DMS53 treated with DMSO at 0.1 percent for 48 hours (cell line): ENCODE results near the gene SELPLG.
"Not testable (repeated sequence)": the region's sequence is repeated elsewhere in the genome, so short reads cannot be mapped to it uniquely, and the experiment has no call there.

ENCODE experiments used
- DNase-seq: peaks from one replicate; lab custom pipeline; 2025; ENCODE audit not compliant: unreplicated experiment; lab: John Stamatoyannopoulos, UW

Gene SELPLG

DNA sequence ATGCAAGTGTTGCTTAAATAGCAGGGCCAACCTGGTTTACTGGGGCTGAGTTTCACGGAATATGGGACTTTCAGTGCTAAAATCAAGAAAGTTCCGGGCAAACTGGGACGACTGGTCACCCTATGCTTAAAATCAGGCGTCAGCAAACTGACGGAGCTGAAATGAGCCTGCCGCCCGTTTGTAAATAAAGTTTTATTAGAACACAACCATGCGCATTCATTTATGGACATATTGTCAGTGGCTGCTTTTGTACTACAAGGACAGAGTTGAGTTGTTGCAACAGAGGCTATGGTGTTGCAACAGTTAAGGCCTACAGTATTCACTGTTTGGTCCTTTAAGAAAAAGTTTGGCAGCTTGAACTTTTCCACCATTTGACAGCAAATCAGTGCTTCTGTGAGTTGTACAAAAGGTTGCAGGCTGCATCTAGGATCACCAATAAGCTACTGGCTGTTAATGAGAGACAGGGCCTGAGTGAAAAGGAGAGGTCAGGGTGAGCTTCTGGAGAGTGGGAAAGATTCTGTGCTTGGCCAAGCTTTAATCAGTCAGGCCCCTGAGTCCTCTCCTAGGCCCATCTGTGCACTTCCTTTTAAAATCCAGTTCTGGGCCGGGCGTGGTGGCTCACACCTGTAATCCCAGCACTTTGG is 13.3 kb downstream of the SELPLG start:
- no peak for DNase-seq

DNA sequence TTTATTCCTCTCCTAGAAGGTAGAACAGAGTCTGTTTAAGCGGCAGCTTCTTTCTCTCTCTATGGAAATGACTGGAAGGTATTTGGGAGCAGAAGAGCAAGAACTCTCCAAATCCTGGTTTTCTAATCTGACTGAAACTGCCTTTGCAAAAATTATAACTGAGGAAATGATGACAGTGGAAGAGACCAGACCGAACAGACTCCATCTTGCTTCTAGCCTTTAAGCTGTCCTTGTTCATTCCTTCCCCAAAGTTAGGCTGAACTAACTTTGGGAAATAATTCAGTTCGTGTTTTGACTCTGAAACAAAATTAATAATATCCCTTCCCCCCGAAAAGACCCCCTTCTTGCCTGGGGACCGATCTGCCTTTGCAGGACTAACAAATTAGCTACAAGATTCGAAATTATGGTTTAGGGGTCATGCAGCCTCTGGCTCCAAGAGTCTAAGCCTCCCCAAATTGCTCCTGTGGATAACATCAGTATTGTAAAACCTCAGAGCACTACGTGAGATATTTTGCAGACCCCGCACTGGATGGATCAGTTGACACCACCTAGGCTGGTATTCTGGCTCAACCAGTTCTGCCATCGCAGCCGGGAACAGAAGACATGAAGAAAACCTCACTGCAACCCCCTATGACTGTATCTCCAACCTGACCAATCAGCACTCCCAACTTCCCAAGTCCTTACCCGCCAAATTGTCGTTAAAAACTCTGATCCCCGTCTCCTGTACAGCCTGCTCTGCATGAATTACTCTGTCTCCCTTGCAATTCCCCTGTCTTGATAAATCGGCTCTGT is 14.1 kb downstream of the SELPLG start:
- DNase-seq = no peak

DNA sequence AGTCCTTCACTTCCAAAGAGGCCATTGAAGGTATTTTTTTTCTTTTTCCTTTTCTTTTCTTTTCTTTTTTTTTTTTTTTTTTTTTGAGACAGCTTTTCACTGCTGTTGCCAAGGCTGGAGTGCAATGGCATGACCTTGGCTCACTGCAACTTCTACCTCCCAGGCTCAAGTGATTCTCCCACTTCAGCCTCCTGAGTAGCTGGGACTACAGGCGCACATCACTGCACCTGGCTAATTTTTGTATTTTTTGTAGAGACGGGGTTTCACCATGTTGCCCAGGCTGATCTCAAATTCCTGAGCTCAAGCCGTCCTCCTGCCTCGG is 14.8 kb downstream of the SELPLG start:
- DNase-seq = not testable (repeated sequence)

DNA sequence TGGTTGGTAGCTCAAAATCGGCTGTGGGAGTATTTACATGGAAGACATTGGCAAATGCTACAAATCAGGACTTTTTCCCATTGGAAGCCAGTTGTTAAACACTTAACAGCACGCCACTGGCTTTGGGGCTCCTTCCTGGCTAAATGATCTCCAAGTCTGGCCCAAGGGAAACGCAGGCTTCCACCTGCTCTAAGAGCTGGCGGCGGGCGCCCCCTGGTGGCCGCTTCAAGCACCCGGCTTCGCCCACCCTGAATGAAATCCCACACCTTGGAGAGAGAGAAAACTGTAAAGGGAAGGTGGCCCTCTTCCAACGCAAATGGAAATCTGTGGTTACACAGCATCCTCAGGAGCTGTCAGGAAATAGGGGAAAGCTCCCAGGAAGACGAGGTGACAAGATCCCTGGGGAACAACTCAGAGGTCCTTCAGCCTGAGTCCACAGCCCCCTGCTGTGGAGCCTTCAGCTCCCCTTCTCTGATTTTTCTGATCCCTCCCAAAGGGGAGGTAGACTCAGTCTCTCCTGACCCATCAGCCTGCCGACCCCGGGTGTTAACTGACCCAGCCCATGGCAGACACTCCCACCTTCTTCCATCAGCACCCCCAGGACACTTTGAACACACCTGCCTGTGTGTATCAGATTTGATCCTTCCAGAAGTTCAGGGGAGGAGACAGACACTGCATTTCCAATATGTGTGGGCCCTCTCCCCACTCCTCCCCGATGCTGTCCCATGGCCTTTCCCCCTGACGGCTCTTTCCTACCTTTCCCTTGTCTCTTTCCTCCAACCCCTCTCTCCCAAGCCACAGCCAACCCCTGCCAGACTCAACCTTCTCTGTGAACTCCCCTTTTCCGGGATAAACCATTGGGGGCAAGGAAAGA is 15.4 kb downstream of the SELPLG start:
- peak; percentile 83 for DNase-seq

DNA sequence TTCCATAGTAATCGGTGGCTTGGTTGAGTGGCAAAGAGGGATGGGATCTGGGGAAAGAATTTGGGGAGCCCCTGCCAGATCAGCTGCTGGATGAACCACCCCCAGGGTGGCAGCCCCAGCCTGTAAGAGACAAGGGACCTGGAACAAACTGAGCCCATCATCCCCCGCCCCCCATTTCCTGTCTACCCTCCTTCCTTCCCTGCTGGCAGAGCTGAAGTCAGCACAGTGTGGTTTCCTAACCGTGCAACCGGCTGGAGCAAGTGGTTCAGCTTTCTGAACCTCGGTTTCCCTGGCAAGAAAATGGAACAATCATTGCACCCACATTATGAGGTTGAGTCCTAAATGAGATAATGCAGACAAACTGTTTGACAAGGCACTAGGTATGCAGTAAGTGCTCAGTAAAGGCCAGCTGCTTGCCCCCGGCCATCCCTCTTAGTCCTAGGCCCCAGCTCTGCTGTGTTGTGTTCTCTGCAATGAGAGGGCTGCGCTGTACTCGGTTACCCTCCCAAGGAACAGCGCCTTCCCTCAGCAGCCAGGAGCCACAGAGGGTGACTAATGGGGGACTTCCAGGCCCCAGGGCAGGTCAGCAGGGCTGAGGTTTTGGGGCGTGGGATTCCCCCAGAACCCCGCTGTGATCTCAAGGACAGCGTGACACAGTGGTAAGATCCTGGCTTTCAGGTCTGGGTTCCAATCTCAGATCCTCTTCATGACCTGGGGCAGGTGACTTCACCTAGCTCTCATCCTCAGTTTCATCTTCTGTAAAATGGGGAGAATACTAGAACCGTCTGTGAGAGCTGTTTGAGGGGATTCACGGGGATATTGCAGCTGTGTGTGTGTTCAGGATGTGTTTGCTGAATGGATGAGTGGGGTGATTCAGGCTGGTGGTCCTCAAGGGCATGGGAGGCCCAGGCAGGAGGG is 16.5 kb downstream of the SELPLG start:
- DNase-seq = no peak

DNA sequence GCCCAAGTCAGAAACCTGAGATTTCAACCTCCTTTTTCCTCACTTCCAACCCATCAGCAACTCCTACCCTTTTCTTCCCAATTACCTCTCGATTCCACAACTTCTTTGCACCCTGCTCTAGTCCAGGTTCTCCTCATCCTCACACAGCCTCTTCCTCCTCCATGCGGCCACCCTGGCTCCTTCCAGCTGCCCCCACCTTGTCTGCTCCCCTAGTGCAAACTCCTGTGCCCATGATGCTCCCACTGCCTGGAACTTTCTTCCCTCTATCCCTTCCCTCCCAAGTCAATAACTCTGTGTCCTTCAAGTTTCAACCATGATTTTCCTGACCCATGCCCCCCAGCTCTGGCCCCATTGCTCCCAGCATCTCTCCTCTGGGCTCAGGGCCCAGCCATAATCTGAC is 17.3 kb downstream of the SELPLG start:
- no peak for DNase-seq

DNA sequence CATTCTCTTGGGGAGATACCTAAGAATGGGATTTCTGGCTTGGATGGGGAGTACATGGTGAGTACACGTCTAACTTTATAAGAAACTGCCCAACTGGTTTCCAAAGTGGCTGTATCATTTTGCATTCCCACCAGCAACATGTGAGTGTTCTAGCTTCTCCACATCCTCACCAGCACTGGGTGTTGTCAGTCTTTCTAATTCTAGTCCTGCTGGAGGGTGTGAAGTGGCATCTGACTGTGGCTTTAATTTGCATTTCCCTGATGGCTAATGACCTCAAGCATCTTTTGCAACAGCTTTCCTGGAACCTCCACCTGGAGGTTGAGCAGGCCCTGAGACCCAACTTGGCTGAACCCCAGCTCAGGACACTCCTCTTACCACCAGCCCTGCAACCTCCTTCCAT is 17.8 kb downstream of the SELPLG start:
- no peak for DNase-seq

DNA sequence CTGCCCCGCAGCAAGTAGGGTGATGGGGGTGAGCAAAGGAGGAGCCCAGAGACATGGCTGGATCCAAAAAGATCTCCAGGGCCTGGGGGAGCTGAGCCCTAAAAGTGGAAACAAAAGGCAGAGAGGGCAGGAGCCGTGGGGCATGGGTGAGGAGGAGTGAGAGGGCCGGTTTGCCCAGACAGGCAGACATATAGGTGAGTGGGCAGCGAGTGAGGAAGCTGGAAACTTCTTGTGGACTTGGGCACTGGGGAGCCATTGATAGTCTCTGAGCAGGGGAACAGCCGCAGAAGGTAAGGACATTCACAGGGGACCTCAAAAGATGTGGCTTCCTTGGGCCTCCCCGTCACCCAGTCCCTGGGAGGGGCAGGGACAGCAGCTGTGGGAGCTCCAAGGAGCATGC is 19.1 kb downstream of the SELPLG start:
- DNase-seq = no peak

DNA sequence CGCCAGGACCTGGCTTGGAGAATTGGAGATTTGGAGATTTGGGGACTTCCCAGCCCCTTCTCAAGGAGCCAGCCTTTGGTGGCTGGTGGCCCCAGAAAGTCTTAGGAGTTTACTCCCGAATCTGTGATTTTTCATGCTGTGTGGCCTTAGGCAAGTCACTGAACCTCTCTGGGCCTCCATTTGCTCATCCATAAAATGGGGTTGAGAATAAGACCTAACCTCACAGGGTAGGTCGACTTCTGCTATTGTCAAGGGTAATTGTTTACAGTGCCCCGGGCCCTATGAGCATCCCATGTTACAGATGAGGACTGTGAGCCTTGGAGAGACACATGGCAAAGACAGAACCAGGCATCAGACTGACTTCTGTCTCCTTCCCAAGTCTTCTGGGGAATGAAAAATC is 19.7 kb downstream of the SELPLG start:
- no peak for DNase-seq

DNA sequence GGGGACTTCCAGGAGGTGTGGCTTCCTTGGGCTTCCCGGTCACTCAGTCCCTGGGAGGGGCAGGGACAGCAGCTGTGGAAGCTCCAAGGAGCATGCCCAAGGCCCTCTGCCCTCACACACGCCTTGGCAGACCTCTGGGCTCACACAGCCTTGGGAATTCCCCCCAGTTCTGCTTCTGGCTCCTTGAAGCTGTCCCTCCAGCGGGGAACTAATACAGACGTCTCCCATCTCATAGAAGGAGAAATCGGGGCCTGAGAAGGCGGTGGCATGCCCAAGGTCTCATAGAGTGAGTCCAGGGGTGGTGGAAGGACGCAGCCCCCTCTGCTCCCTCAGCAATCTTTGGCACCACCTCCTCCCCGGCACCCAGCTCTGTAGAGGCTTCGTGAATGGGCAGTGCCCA is 20.1 kb downstream of the SELPLG start:
- DNase-seq = no peak

DNA sequence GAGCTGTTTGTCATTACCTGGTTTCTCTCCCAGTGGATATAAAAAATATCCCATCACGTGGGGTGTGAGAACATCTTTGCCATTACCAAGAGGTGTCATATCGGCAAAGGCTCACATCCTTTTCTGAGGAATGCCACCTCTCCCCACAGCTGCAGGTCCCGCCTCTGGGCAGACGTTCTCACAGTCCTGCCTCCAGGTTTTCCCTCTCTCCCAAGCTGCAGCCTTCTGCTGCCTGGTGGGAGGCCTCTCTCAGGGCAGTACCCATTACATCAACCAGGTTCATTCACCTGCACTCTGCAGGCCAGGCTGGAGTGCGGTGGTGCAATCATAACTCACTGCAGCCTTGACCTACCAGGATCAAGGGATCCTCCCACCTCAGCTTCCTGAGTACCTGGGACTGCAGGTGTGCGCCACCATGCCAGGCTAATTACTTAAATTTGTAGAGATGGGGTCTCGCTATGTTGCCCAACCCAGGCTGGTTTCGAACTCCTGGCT is 20.9 kb downstream of the SELPLG start:
- DNase-seq = no peak

DNA sequence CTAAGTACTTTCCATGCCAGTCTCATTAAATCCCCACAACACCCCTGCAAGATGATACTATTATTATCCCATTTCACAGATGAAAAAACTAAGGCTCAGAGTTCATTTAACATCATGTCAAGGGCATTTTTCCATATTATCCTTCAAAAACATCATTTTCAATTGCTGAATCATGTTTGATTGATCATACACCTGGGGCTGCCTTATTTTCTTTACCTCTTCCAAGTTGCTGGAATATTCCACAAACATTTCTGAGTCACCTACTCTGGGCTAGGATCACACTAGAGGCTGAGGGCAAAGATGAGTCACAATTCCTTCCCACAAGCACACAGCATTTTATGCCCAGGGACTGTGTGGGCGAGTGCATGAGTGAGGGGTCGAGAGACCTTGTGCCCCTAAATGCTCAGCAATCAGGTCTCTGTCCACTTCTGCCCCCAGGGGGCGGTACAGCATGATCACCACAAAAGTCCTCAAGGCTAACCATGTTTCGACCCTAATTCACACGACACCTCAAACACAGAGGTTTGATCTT is 21.7 kb downstream of the SELPLG start:
- no peak for DNase-seq

DNA sequence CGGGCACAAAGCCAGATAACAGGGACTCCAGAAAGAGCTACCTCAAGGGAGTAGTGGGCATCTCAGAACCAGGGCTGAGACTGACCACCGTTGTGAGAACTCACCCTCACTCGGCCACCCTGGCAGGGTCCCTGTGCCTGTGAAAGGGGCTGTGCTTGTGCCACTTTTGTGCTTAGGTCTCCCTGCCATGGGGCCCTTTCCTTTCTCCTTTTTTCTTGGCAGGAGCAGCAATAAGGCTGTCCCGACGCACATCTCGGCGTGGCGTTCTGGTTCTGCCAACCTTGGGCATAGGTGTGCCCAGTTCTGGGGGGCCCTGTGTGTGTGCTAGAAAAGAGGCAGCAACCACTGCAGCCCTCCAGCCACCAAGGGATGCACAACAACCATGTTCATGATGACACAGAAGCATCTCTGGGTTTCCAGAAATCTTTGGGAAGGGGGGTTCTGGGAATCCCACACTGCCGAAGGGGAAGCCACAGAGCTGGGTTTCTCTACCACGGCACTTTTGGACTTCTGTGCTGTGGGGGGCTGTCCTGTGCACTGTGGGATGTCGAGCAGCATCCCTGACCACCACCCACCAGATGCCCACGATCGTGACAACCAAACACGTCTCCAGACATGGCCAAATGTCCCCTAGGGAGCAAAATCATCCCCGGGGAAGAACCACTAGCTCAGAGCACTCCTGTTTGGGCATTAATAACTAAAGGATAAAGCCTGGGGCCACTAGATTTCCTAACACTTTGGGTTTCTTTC is 22.7 kb downstream of the SELPLG start:
- no peak for DNase-seq

DNA sequence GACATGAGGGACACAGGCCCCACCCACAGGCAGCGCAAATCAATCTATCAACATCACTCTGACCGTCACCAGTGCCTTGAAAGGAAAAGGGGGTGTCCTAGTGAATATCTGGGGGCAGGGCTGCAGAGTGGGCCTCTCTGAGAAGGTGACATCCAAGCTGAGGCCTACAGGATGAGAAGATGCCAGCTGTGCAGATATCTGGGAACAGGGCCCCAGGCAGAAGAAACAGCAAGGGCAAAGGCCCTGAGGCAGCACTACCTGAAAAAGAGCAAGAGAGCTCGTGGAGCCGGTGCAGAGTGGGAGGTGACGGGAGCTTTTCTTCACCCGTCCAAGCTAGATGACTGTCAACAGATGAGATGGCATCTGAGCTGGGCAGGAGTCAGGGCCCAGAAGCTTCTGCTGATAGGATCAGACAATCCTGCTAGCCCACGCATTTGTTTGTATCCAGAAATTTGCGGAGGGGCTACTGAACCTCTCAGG is 23.3 kb downstream of the SELPLG start:
- DNase-seq = no peak

DNA sequence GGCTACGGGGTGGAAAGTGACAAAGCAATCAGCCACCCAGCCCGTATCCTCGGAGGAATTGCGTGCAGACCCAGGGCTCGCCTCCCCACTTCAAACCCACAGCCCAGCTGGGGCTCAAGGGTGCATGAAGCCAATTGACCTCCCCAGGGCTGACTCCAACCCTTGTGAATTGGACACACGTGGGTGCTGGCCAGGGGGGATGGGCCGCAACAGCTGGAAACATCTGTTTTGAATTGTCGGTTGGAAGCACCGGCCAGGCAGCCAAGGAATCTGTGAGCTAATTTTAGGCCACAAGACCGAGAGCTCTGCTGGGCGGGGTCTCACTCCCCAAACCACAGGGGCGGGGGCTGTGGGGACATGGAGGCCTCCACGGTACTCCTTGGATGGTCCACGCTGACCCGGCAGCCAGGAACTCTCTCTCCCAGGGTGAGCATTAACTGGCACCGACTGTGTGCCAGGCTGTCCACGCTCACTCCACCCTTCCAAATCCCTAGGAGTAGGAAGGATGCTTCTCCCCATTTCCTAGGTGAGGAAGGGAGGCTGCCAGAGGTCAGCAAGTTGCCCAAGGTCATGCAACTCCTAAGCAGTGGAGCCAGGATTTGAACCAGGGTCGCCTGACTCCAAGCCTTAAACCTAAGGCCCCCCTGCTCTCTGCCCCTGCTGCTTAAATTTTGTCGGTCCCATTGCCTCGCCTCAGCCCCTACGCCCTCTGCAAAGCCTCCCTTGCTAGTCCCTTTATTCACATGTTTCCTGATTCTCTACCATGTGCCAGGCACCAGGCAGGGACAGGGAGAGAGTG is 24.0 kb downstream of the SELPLG start:
- no peak for DNase-seq

DNA sequence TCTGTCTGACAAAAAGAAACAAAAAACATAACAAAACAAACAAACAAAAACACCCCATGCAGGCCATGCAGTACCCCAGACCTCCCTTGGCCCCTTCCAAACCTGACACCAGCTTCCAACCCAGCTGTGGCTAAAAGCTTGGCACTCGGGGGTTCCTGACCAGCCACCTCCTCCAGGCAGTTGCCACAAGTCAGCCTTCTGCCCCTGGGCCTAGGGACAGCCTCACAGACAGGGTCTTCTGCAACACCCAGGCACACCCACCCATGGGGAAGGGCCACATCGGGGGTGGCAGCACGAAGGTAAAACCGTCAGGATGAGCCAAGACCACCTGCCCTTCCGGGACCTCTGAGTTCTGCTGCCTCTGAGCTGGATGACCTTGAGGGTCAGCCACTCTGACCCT is 25.1 kb downstream of the SELPLG start:
- no peak for DNase-seq

DNA sequence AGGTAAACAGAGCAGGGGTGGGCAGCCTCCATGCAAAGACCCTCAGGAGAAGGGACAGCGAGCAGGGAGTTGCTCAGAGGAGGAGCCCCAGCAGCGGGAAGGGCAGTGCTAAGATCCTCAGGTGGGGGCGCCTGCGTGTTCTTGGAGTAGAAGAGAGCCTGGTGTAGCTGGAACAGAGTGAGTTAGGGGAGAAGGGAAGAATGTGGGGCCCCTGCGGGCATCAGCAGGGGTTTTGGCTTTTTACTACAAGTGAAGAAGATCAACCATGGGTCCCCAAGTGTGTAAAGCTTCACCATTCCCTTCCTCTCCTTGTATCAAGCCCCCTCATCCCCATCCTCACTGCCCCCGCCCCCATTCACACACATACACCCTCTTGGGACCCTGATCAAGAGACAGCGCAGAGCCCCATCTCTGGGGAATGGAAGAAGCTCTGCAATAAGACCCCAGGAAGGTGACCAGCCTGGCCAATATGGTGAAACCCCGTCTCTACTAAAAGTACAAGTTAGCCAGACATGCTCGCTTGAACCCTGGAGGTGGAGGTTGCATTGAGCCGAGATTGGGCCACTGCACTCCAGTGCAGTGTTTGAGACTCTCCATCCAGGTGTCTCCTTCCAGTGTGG is 25.6 kb downstream of the SELPLG start:
- no peak for DNase-seq

DNA sequence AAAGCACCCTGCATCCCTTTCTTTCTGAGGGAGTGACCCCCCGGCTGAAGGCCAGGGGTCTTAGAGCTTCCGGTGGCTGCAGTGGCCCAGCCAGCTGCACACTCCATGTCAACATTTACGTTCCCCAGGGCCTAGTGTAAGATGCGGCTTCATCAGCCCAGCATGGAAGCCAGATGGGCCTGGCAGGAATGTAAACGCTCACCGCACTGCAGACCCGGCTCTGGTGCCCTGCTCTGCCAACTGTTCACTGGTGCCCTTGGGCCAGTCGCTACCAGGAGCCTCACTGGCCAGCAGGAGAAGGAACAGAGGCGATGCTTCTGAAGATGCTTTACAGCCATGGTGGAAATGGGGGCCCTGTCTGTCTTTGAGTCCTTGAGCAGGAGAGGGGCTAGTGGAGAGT is 27.2 kb downstream of the SELPLG start:
- no peak for DNase-seq
